Esophagus muscularis mucosa (tissue), 3 donors: Measurements from ENCODE around the gene ACVR1B.

ENCODE experiments used
- POLR2A ChIP-seq: fragments of 450-650 bp; IDR thresholded peaks from one replicate; pipeline ENCODE4 v1.6.1; 2017; ENCODE audit warnings: antibody characterized with exemption, moderate library complexity, mild to moderate bottlenecking, low read depth
- TF ChIP-seq, protein P1 (sequence below), 3 experiments: fragments of 200-600 bp in 2 of 3; fragments of 450-650 bp in 1 of 3; sonication (generic) in 2 of 3; IDR thresholded peaks; one replicate each; pipeline ENCODE4 v1.5.1; 2017 to 2019; ENCODE audit warnings: antibody characterized with exemption in 3 of 3, mild to moderate bottlenecking in 2 of 3, moderate library complexity in 1 of 3

DNA sequence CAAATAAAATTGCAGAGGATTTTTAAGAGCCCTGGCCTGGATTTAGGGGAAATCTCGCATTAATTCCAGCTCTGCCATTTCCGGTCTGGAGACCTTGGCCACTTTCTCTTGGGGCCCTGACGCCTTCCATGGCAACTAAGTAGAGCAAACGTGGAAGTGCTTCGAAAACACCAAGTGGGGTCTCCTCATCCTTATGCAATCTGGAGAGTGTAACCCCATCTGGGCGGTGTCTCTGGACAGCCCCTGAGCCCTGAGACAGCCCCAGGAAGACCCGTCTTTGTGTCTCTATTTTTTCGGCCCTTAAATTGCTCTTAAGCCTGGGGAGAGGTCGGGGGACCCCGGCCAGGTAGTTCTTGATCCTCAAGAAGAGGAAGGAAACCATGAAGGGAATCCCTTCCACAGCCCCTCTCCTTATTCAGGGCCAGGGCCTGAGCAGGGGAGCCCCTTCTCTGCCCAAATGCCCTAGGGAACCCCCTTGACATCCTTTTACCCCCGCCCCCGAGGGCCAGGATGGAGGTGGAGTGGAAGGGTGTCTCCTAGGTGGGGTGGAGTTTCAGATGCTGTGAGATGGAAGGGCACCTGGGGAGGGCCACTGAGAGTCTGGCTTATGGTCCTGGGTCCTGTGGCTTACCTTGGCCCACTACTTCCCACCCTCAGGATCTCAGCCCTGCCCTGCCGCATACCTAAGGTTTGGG lies 82.1 kb downstream of the ACVR1B start:
- TF ChIP-seq, protein P1, sequence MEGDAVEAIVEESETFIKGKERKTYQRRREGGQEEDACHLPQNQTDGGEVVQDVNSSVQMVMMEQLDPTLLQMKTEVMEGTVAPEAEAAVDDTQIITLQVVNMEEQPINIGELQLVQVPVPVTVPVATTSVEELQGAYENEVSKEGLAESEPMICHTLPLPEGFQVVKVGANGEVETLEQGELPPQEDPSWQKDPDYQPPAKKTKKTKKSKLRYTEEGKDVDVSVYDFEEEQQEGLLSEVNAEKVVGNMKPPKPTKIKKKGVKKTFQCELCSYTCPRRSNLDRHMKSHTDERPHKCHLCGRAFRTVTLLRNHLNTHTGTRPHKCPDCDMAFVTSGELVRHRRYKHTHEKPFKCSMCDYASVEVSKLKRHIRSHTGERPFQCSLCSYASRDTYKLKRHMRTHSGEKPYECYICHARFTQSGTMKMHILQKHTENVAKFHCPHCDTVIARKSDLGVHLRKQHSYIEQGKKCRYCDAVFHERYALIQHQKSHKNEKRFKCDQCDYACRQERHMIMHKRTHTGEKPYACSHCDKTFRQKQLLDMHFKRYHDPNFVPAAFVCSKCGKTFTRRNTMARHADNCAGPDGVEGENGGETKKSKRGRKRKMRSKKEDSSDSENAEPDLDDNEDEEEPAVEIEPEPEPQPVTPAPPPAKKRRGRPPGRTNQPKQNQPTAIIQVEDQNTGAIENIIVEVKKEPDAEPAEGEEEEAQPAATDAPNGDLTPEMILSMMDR (IDR thresholded peaks at IDR 0.05): no peak
- TF ChIP-seq POLR2A: no peak
